HCT116 (cell line): ENCODE data around the gene SPON1.

ENCODE experiments used
- CEBPB ChIP-seq: IDR thresholded peaks from 2 replicates; pipeline ENCODE4 v1.6.1; 2012; ENCODE audit warnings: low read depth
- EZH2phosphoT487 ChIP-seq: fragments of 200-600 bp; IDR thresholded peaks from 2 replicates; pipeline ENCODE4 v1.6.1; 2018; ENCODE audit warnings: antibody characterized with exemption, borderline replicate concordance
- POLR2AphosphoS5 ChIP-seq: IDR thresholded peaks from 2 replicates; pipeline ENCODE4 v1.6.1; 2011; ENCODE audit warnings: mild to moderate bottlenecking, low read depth, low read length, moderate library complexity
- SP1 ChIP-seq: IDR thresholded peaks from 2 replicates; pipeline ENCODE4 v1.6.1; 2012; ENCODE audit warnings: low read depth
- TF ChIP-seq, protein P1 (sequence below): IDR thresholded peaks from 2 replicates; pipeline ENCODE4 v1.6.1; 2011; ENCODE audit warnings: mild to moderate bottlenecking, low read length, moderate library complexity; ENCODE audit not compliant: insufficient replicate concordance; ENCODE audit errors: extremely low read depth
- TF ChIP-seq, protein P2 (sequence below): IDR thresholded peaks from 2 replicates; pipeline ENCODE4 v1.6.1; 2012
- TF ChIP-seq, protein P3 (sequence below), 3 experiments: fragments of 200-600 bp in 1 of 3; sonication (generic) in 1 of 3; IDR thresholded peaks in 2 of 3; conservative IDR thresholded peaks in 1 of 3; 2 replicates each; pipeline ENCODE4 v1.5.1; 2012 to 2017; ENCODE audit warnings: low read depth in 2 of 3, low read length in 2 of 3, antibody characterized with exemption in 1 of 3, borderline replicate concordance in 1 of 3, control low read depth in 1 of 3, mild to moderate bottlenecking in 1 of 3, mixed read lengths in 1 of 3, mixed run types in 1 of 3, moderate library complexity in 1 of 3; ENCODE audit not compliant: insufficient read depth in 1 of 3

DNA sequence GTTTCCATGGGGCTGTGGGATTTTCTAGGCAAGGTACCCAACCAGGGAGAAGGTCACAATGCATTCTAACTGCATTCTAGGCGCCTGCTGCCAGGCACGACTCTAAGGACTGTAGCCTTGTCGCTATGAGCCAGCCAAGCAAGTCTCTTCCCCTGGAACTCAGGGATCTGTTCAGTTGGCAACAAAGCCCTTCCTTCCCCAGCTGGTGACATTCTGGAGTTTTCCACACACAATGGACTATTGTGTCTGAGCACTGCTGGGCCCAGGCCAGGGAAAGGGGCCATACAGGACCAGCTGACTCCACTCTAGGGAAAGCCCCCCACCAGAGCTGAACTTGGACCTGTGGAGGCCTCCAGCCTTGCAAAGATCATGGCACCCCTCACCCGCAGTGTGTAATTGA is 279.7 kb downstream of the SPON1 start:
- TF ChIP-seq, protein P1, sequence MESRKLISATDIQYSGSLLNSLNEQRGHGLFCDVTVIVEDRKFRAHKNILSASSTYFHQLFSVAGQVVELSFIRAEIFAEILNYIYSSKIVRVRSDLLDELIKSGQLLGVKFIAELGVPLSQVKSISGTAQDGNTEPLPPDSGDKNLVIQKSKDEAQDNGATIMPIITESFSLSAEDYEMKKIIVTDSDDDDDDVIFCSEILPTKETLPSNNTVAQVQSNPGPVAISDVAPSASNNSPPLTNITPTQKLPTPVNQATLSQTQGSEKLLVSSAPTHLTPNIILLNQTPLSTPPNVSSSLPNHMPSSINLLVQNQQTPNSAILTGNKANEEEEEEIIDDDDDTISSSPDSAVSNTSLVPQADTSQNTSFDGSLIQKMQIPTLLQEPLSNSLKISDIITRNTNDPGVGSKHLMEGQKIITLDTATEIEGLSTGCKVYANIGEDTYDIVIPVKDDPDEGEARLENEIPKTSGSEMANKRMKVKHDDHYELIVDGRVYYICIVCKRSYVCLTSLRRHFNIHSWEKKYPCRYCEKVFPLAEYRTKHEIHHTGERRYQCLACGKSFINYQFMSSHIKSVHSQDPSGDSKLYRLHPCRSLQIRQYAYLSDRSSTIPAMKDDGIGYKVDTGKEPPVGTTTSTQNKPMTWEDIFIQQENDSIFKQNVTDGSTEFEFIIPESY: no peak
- TF ChIP-seq, protein P2, sequence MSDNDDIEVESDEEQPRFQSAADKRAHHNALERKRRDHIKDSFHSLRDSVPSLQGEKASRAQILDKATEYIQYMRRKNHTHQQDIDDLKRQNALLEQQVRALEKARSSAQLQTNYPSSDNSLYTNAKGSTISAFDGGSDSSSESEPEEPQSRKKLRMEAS: no peak
- TF ChIP-seq EZH2phosphoT487 (no peak), SP1 (no peak), CEBPB (no peak), POLR2AphosphoS5 (no peak)
- TF ChIP-seq, protein P3, sequence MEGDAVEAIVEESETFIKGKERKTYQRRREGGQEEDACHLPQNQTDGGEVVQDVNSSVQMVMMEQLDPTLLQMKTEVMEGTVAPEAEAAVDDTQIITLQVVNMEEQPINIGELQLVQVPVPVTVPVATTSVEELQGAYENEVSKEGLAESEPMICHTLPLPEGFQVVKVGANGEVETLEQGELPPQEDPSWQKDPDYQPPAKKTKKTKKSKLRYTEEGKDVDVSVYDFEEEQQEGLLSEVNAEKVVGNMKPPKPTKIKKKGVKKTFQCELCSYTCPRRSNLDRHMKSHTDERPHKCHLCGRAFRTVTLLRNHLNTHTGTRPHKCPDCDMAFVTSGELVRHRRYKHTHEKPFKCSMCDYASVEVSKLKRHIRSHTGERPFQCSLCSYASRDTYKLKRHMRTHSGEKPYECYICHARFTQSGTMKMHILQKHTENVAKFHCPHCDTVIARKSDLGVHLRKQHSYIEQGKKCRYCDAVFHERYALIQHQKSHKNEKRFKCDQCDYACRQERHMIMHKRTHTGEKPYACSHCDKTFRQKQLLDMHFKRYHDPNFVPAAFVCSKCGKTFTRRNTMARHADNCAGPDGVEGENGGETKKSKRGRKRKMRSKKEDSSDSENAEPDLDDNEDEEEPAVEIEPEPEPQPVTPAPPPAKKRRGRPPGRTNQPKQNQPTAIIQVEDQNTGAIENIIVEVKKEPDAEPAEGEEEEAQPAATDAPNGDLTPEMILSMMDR (IDR thresholded peaks at IDR 0.05 in 2 of 3, conservative IDR thresholded peaks at IDR 0.05 in 1 of 3; ENCODE audit: borderline replicate concordance in 1 of 3, insufficient read depth in 1 of 3, low read depth in 2 of 3, low read length in 2 of 3): no peak
